ENCODE data around the gene DIO2.
A peak's percentile ranks its signal among the peaks of the same experiment; 100 is the strongest.

Gene DIO2

DNA sequence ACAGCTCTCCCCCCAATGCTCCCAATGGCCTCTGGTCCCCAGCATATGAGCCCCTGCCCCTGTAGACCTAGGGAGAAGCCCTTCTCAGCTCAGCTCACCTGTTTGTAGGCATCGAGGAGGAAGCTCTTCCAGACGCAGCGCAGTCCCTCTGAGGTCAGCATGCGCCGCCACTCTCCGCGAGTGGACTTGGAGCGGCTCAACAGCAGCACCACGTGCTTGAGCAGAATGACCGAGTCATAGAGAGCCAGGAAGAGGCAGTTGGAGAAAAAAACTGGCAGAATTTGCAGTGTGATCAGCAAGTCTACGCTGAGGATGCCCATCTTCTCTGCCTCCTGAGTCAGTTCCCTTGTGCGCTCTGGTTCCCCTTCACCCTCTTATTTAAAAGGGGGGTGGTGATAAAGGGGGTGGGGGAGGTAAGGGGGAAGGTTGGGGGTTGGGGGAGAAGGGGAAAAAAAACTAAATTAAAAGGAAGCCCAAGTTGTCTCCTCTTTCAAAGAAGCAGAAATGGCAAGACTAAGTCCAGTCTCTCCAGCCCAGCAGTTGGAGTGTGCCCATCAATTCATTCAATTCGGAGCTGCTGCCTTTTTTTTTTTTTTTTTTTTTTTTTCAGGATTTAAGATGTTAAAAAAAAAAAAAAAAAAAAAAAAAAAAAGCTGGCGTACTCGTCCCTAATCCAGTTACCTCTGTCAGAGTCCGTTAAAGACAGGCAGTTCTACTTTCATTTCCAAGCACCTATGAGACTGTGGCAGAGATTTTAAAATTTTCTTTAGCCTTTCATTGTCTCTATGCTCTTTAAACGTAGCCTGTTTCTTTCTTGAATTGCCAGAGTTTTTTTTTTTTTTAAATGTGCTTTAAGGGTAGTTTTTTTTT is at the start of gene DIO2:
Gene DIO2 (minus strand): TSS at position 352 of the 870 bp plus-strand sequence. CDS start 32 bp downstream, at position 320.
- DNase-seq (ENCODE audit: low read depth in 3 of 3), result no peak

DNA sequence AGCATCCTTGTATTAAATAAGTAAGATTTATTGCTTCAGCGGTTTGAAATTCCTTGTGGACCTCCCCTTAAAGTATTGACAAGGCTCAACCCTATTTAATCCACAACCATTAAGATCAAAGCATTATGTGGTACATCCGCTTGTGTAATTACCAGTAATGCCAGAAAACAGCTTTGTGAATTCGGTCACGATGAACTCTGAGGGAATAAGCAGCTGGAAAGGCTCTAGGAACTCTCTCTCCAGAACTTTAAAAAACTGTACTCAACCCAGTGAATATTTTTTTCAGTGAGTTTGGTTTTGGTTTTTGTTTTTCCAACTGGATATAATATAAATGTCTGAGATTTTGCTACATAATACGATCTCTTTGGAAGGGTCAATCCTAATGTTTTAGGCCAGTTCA is 49.3 kb upstream of the DIO2 start:
- no peak for DNase-seq (ENCODE audit: low read depth in 3 of 3)

DNA sequence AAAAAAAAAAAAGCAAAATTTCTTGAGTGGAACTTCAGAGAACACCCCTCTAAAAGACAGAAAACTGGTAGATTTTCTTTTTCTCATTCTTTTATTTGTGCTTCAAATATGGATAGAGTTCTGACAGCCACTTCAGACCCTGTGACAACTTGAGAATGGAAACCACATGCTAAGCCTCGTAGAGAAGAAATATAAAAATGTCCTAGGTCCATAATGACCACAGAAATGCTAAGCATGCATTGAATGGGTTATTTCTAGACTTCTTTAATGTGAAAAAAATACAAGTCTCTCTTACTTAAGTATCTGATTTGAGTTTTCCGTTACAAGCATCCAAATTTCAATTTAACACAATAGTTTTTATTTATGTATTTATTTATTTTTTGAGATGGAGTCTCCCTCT is 28.3 kb upstream of the DIO2 start:
- no peak for DNase-seq (ENCODE audit: low read depth in 3 of 3)

DNA sequence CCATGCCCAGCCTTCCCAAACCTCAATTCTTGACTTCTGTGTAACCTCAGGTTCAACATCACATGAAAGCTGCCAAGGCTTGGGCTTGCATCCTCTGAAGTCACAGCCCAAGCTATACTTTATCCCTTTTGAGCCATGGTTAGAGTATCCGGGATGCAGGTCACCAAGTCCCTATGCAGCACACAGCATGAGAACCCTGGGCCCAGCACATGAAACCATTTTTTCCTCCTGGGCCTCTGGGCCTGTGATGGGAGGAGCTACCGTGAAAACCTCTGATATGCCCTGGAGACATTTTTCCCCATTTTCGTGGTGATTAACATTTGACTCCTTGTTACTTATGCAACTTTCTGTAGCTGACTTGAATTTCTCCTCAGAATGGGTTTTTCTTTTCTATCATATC is 25.8 kb upstream of the DIO2 start:
- no peak for DNase-seq (ENCODE audit: low read depth in 3 of 3)

DNA sequence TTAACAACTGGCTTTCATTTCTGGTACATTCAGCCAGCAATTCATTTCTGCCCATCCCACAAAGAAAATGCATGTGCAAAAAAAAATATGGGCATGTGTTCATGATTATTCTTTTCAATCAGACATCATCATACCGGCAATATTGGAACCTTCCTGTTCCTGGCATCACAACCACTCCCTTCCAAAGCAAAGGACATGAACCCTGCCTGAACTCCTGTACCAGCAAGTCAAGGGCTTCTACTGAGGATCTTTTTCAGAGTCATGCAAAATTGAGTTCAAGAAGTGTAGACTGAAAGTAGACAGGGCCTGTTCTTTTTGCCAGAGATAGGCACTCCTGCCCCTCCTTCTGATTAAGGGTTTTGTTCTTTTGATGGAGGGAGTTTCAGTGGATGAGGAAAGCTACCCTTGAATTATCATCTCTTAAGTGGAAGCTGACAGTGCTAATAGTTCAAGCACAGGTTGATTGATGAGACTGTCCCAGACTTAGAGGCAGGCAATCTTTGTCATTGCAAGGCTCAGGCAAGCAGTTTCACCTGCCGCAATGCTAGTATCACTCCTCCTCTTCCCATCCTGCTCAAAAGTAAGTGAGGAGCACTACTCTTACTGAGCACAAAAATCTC is 22.3 kb upstream of the DIO2 start:
- no peak for DNase-seq (ENCODE audit: low read depth in 3 of 3)

DNA sequence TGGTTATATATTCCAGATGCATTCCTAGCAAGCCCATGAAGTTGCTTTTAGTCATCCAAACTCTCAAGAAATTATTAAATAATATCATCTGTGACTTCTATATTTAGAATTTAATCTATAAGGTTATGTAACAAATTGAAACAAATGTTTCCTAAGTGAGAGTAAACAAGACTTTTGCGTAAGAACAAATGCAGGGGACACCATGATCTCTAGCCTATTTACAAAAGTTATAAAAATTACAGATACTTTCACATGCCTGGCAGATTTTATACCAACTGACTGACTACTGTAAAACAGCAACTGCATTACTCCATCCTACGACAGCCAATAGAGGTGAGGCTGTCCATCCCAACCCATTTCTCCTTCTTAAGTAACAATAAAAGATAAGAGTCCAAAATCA is 20.4 kb upstream of the DIO2 start:
- DNase-seq (ENCODE audit: low read depth in 3 of 3), result no peak

DNA sequence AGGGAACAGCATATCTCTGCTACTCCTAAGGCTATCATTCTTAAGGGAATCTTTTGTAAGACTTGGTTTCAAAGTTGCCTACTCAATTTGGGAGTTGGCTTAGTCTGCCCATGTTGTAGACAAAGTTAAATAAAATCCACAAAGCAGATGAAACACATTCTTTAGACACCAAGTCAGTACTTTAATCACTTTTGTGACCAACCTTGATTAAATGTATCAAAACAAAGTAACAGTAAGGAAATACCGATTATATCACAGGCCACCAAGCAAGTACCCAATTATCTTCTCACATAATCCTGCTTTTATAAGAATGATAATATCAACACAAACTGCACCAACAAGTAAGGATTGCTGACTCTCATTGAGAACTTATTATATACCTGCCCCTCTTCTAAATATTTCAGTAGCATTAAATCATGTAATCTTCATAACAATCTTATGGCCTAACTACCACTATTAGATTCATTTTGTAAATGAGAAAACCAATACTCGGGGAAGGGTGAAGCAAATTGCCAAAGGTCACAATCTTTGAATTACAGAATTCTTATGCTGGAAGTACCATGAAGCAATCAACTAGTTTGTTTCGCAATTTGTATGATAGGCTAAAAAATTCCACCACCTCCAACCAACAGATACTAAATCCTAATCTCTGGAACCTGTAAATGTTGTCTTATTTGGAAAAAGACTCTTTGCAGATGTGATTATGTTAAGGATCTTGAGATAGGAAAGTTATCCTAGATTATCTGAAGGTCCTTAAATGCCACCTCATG is 12.6 kb upstream of the DIO2 start:
- no peak for DNase-seq (ENCODE audit: low read depth in 3 of 3)

DNA sequence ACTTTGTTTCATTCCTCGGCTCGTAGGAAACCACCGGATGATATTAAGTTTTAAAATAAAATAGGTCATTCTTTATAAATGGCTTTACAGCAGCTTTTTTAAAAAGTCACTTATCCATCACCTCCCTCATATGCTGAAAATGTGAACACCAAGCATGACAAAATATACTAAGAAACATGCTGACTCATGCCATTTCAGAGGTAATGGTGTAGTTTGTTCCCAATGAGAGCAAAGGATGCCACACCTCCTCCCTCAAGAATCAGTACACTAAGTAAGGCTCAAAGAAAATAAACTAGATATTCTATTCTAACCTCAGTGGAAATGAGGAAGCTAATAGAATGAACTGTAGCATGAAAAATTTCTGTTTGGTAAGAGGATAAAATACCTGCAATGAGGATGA is 5.5 kb upstream of the DIO2 start:
- no peak for DNase-seq (ENCODE audit: low read depth in 3 of 3)

DNA sequence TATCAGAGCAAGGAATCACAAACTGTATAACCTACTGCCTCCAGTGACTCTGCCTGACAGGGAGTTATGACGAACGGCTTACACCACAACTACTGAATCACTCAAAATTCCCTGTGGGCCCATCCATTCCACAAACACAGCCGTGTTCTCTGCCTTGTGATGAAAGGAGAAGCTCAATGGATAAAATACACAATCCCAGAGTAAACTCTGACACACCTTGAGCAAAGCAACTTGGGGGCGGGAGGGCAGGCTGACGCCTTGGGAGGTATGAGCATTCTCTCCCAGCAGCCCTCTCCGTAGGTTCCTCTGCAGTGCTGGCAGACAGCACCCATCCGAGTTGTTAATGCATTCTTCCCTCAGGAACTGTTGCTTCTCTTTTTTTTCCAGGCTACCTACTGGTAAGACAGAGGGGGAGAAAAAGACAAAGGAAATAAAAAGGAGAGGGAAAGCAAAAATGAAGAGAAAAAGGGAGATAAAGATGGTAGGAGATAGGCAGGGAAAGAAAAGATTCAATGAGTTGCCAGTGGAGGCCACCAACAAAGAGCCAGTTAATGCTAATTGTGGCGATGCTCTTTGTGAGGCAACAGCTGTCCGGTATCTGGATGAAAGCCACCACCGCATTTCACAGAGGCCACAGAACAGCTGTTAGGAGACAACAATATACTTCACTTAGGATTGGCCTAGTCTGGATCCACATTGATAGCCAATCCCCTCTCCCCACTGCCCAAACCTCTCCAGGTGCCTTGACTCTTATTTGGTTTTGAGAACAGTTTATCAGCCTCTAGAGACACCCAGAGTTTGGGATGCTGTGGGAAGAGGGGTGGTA is 4.7 kb upstream of the DIO2 start:
- DNase-seq (ENCODE audit: low read depth in 3 of 3), result no peak

DNA sequence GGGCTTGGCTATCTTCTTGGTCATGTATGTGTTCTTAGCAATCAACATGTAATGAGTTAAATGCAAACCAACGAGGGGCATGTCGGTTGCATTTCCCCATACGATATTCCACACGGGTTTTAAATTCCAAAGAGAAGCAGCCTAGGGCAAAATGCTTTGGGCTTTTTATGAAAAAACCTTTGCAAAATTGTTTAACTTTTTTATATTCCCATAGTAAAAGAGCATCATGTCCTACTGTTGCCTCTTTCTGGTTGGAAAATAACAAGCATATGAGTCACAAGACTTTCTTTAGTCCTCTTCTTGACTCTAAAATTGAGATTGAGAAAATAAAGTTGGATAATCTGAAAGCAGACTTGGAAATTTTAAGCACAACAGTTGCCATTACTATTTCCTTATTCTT is 3.8 kb upstream of the DIO2 start:
- no peak for DNase-seq (ENCODE audit: low read depth in 3 of 3)

DNA sequence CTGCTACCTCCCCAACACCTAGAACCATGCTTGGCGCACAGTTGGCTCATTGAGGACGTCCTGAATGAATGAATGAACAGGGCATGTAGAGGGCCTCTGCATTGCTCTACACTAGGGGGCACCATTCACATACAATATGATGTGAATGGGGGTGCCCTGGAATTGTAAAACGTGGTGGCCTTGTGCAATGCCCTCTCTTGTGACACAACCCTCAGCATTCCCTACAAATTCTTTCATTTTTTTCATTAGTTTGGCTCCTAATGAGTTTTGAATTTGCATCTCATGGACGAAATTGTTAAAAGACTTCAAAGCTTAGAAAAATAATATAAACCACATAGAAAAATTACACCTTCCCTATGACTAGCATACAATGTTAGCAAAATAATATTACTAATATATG is 2.3 kb upstream of the DIO2 start:
- no peak for DNase-seq (ENCODE audit: low read depth in 3 of 3)

DNA sequence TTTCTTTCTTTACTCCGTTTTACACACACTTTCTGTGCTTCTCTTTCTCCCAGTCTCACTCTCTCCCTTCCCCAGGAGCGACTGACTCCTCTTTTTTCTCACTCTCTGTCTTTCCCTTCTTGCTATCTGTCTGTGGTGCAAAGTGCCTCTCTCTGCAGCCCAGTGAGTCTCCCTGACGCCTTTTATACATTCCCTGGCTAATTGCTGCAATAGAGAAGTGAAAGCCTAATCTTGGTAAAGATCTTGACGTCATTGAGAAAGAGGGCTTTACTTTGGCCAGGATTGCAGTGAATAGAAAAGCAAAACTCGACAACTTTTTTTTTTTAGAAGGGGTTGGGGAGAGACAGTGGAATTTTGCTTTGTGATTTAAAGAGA is 706 bp upstream of the DIO2 start:
- DNase-seq (ENCODE audit: low read depth in 3 of 3), result no peak

DNA sequence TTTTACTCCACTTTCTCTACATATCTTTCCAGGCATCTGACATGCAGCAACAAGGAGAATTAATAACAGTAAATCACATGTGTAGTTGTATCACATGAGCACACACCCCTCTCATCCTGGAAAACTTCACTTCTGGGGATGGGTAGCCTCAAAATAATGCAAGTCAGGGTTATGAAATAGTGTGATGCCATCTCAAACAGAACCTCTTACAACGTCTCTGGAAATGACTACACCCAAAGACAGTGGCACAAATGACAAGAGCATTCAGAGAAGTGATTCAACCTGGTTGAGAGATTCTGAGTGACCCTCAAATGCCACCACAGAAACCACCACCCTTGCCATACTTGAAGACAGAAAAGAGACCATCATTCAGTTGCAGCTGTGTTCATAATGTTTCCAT is 2.8 kb downstream of the DIO2 start:
- no peak for DNase-seq (ENCODE audit: low read depth in 3 of 3)

DNA sequence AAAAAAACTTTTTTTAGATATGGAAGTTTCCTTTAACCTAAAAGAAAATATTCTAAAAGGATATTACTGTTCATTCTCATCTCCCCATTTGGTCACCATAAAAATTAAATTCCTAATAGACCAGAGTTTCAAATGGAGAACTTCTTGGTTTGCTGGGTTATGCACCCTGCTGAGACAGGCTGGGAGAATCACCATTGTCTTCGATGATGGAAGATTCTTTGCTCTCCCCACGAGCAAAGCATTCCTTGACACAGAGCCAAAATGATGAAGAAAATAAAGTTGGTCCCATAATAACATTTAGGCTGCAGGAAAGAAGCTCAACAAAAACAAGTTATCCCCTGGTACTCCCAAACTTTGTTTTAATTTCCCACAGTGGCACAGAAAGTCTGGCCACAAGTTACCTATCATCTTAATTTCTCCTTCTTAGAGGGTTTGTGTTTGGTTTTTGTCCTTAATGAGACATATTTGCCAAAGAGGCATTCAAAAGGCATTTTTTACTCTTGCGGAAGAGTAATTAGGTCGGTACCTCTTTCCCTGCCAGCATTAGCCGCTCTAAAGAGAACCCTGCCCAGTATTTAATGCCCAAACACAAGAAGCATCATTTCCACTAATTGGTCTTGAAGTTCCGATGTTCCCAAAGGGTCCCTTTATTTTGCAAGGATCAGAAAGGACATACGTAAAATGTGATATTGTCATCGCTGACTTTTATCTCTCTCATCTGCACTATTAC is 4.8 kb downstream of the DIO2 start:
- DNase-seq (ENCODE audit: low read depth in 3 of 3), result no peak

DNA sequence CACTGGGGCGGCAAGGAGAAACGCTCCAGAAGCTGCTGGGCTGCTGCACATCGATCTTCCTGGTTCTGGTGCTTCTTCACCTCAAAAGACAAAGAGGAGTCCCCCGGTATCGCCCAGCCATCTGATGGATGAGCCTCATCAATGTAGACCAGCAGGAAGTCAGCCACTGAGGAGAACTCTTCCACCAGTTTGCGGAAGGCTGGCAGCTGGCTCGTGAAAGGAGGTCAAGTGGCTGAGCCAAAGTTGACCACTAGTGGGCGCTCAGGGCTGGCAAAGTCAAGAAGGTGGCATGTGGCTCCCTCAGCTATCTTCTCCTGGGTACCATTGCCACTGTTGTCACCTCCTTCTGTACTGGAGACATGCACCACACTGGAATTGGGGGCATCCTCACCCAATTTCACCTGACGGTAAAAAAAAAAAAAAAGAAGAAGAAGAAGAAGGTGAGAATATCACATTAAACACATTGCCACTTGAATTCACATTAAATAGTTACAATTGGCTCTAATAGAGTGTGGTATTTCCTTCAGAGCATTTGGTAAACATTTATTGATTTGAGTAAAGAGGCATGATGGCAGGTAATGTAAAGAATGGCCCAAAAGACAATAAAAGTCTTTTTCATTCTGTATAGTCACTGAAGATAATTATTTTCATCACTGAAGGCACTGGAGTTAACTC is 8.3 kb downstream of the DIO2 start:
- DNase-seq (ENCODE audit: low read depth in 3 of 3), result peak in 1 of 3 experiments; percentile 16

DNA sequence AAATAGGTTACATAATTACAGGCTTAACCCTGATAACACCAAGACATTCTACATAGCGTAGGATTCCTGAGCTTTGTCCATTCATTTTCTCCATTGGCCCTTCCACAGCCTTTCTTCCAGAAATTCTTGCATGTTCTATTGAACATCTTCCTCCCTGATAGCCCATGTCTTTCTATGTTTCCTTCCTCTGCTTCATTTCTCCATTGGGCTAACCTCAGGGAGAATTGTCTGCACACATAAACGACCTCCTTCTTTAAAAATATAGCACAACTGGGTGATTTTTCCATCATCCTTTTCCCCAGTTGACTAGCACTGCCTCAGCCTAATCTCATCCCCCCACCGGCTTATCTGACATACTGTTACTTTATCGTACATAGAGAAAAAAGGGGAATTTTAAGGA is 11.2 kb downstream of the DIO2 start:
- no peak for DNase-seq (ENCODE audit: low read depth in 3 of 3)

DNA sequence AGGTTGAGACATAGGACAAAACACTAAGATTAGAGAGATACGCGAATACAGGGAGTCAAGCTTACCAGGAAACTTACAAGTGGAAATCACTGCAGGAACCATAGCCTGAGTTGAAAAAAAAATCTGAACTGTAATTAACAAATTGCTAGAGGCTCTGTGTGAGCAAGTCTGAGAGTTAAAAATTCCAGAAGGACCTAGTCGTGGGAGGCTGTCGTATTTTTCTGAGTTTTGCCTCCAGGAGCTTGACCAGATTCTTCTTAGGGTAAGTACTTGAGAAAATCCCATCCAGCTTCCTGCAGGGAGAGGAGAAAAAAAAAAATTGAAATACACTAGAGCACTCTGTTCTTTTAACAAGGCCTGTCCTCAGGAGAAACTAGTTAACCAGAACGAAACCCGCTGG is 22.7 kb downstream of the DIO2 start:
- no peak for DNase-seq (ENCODE audit: low read depth in 3 of 3)

DNA sequence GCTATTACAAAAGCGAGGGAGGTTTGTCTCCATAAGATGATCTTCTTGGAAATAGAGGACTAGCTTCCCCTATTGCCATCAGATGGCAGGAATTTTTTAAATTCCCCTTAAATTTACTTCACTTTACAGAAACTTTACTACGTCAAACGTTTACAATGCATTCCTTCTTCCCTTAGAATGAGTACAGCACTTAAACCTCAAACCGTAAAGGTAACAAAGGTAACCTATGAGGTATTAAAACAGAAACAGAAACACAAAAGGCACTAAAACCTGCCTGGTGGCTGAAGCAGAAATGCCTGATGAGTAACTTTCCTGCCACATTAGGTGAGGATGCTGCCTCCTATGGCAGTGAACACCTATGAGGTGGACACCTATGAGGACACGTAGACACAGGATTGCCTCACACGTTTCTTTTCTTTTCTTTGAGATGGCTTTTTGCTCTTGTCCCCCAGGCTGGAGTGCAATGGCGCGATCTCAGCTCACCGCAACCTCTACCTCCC is 25.0 kb downstream of the DIO2 start:
- no peak for DNase-seq (ENCODE audit: low read depth in 3 of 3)

DNA sequence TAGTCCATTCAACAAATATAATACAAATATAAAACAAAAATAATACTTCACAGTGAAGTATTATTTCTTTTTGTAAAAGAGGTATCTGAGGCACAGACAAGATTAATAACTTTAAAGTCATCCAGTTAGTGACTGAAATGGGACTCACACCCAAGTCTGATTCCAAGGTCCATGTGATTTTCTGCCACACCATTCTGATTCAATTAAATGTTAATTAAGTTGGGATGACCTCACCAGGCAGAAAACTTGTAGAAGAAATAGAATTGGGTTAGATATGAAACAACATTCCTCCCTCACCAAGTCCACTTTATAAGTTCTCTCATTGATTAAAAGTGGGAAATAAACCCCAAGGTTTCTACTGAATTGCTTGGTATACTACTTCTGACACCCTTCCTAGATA is 34.4 kb downstream of the DIO2 start:
- DNase-seq (ENCODE audit: low read depth in 3 of 3), result no peak

DNA sequence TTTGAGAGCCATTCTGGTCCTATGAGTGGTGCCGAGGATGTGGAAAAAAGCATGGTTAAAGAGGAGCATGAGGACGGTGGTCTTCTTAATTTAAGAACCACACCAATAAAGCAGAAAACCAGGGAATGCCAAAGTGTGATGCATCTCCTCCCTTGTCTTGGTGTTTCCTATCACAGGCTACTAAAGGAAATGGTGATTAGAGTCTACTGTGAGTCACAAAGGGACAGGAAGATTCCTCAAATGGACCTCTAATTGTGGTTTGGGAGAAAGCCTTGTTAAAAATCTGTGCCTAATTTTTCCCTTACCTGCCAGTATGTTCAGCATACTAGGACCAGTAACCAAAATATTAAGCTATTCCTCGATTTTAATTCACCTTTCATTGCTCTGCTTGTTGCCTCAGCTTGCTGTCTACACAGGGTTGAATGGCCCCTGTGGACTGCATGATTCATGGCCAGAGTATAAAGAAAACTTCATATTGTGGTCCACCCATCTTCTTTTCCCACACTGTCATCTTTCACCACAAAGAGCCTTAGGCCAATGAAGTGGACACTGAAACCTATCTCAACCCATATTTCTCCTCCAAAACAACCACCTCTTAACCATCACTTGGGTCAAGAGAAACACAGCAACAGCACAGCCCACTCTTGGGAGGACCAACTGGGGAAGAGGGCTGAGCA is 38.8 kb downstream of the DIO2 start:
- no peak for DNase-seq (ENCODE audit: low read depth in 3 of 3)

Measured in stimulated activated CD4-positive, alpha-beta T cell treated with anti-CD3 and anti-CD28 coated beads, TNF-alpha, amount 100 ng/mL, for 24 hours (primary cell).